GM18868 (cell line): ENCODE data around the gene VWA1.
"Not testable (repeated sequence)": the region's sequence is repeated elsewhere in the genome, so short reads cannot be mapped to it uniquely, and the experiment has no call there.

Experiments used
- ATAC-seq: cut with Tn5 transposase; IDR thresholded peaks from one replicate; pipeline ENCODE4 v1.9.1; 2021; ENCODE audit warnings: mild to moderate bottlenecking, moderate library complexity; ENCODE audit not compliant: unreplicated experiment

The VWA1 gene

GRCh38 chr1:1402901-1403392 is 32.5 kb upstream of the VWA1 start:
- ATAC-seq: not testable (repeated sequence)

- ATAC-seq: no peak
Measured at GRCh38 chr1:1403653-1404052, 31.8 kb upstream of the VWA1 start.

- no peak for ATAC-seq
Measured at GRCh38 chr1:1406101-1406820, 29.2 kb upstream of the VWA1 start.

GRCh38 chr1:1406821-1407635 is 28.5 kb upstream of the VWA1 start, which contains the start of gene MRPL20:
Gene MRPL20, minus strand, starts transcription at chr1:1407293. Its CDS starts 76 bp downstream, at chr1:1407217.
- peak; percentile 83 for ATAC-seq

- ATAC-seq: peak; percentile 20
Measured at GRCh38 chr1:1407636-1408318, 27.7 kb upstream of the VWA1 start.

GRCh38 chr1:1410238-1410637 is 25.3 kb upstream of the VWA1 start:
- ATAC-seq: not testable (repeated sequence)

GRCh38 chr1:1411626-1412025 is 23.9 kb upstream of the VWA1 start:
- ATAC-seq: no peak

GRCh38 chr1:1412311-1412902 is 23.1 kb upstream of the VWA1 start:
- ATAC-seq: not testable (repeated sequence)

- no peak for ATAC-seq
Measured at GRCh38 chr1:1415751-1416150, 19.7 kb upstream of the VWA1 start.

GRCh38 chr1:1417396-1417795 is 18.1 kb upstream of the VWA1 start:
- not testable (repeated sequence) for ATAC-seq

- not testable (repeated sequence) for ATAC-seq
Measured at GRCh38 chr1:1417825-1418463, 17.5 kb upstream of the VWA1 start.

- no peak for ATAC-seq
Measured at GRCh38 chr1:1418464-1419362, 16.8 kb upstream of the VWA1 start.

- ATAC-seq: no peak
Measured at GRCh38 chr1:1419363-1419812, 16.1 kb upstream of the VWA1 start.

- no peak for ATAC-seq
Measured at GRCh38 chr1:1419813-1420653, 15.5 kb upstream of the VWA1 start.

- ATAC-seq: no peak
Measured at GRCh38 chr1:1420654-1421141, 14.8 kb upstream of the VWA1 start.

- ATAC-seq: no peak
Measured at GRCh38 chr1:1421147-1421906, 14.2 kb upstream of the VWA1 start, which contains the start of gene ANKRD65. Gene ANKRD65, minus strand, starts transcription at chr1:1421276. Its CDS starts 271 bp downstream, at chr1:1421005.

- ATAC-seq: no peak
Measured at GRCh38 chr1:1421907-1422464, 13.5 kb upstream of the VWA1 start.
